IMR-90 (cell line): Measurements from ENCODE around the gene GAS6. TPM values are rescaled to one million over a fixed set of nuclear protein-coding genes. Genes with fewer than 3 reads are reported as not detected.
A peak's percentile ranks its signal among the peaks of the same experiment; 100 is the strongest.

Experiments
- ATAC-seq: fragments of 200-7000 bp; cut with Tn5 transposase; 2 replicates; pipeline ENCODE4 v1.9.1; 2020; ENCODE audit warnings: low read depth, mild to moderate bottlenecking, moderate library complexity
- BruUV-seq: library from RNA; stranded (reverse); fragments of 400-500 nt; replicated peaks from 2 replicates; lab custom pipeline; 2021; lab: Mats Ljungman, UMichigan
- CTCF ChIA-PET: fragments of 300-600 bp; formaldehyde crosslinking; extraction: SDS; loops from one replicate; lab custom pipeline; 2021; ENCODE audit warnings: antibody characterized with exemption; lab: Yijun Ruan, JAX
- POLR2A ChIA-PET: fragments of 300-600 bp; sonication (Branson Sonifier 250); formaldehyde crosslinking; loops from one replicate; lab custom pipeline; 2022; ENCODE audit warnings: antibody characterized with exemption; ENCODE audit not compliant: unreplicated experiment; lab: Charles Lee
- DNase-seq: peaks from one replicate; pipeline ENCODE4 v3.0.0; 2013
- H2AFZ ChIP-seq: replicated peaks from 2 replicates; pipeline ENCODE3; 2013; ENCODE audit warnings: low read length, mild to moderate bottlenecking; ENCODE audit not compliant: poor library complexity
- H2AK5ac ChIP-seq: 2 replicates; pipeline ENCODE4 v1.6.1; 2013; ENCODE audit warnings: low read depth, low read length, inconsistent platforms
- H2AK9ac ChIP-seq: replicated peaks from 2 replicates; pipeline ENCODE3; 2013; ENCODE audit warnings: mild to moderate bottlenecking, low read depth, low read length, moderate library complexity; ENCODE audit not compliant: poor library complexity
- H2BK120ac ChIP-seq: 2 replicates; pipeline ENCODE4 v1.6.1; 2013; ENCODE audit warnings: low read depth, low read length, inconsistent platforms
- H2BK15ac ChIP-seq: 3 replicates; pipeline ENCODE4 v1.6.1; 2013; ENCODE audit warnings: low read depth, low read length, inconsistent platforms
- H2BK20ac ChIP-seq: 2 replicates; pipeline ENCODE4 v1.6.1; 2013; ENCODE audit warnings: low read depth, mild to moderate bottlenecking, inconsistent platforms, low read length, moderate library complexity
- H2BK5ac ChIP-seq: 2 replicates; pipeline ENCODE4 v1.6.1; 2013; ENCODE audit warnings: mild to moderate bottlenecking, low read depth, low read length, inconsistent platforms; ENCODE audit not compliant: poor library complexity, severe bottlenecking
- H3K14ac ChIP-seq: replicated peaks from 2 replicates; pipeline ENCODE4 v1.6.1; 2013; ENCODE audit warnings: low read depth, low read length, inconsistent platforms
- H3K18ac ChIP-seq: 2 replicates; pipeline ENCODE4 v1.6.1; 2013; ENCODE audit warnings: low read depth, low read length, control low read depth
- H3K23ac ChIP-seq: 2 replicates; pipeline ENCODE4 v1.6.1; 2013; ENCODE audit warnings: low read depth, low read length, inconsistent platforms
- H3K27ac ChIP-seq: 2 replicates; pipeline ENCODE4 v1.5.1; 2013; ENCODE audit warnings: mild to moderate bottlenecking, control low read depth, low read length; ENCODE audit not compliant: insufficient read depth
- H3K27me3 ChIP-seq: 2 replicates; pipeline ENCODE4 v1.6.1; 2013; ENCODE audit warnings: low read length; ENCODE audit not compliant: control insufficient read depth, insufficient read depth
- H3K36me3 ChIP-seq: 2 replicates; pipeline ENCODE4 v1.6.1; 2013; ENCODE audit warnings: low read length, mixed read lengths; ENCODE audit not compliant: control insufficient read depth, insufficient read depth
- H3K4ac ChIP-seq: 2 replicates; pipeline ENCODE4 v1.6.1; 2013; ENCODE audit warnings: low read depth, low read length, inconsistent platforms
- H3K4me1 ChIP-seq: 2 replicates; pipeline ENCODE4 v1.6.1; 2013; ENCODE audit warnings: low read length, mixed read lengths; ENCODE audit not compliant: control insufficient read depth, insufficient read depth
- H3K4me2 ChIP-seq: 2 replicates; pipeline ENCODE4 v1.6.1; 2013; ENCODE audit warnings: low read depth, mild to moderate bottlenecking, control low read depth, low read length, moderate library complexity
- H3K4me3 ChIP-seq: 2 replicates; pipeline ENCODE4 v1.5.1; 2013; ENCODE audit warnings: low read depth, mild to moderate bottlenecking, control low read depth, low read length, moderate library complexity; ENCODE audit not compliant: insufficient read depth
- H3K56ac ChIP-seq: 2 replicates; pipeline ENCODE4 v1.6.1; 2013; ENCODE audit warnings: low read length, inconsistent platforms; ENCODE audit not compliant: insufficient read depth; ENCODE audit errors: extremely low read depth
- H3K79me1 ChIP-seq, 2 experiments: 2 replicates each; pipeline ENCODE4 v1.6.1; 2013; ENCODE audit warnings: low read length in 2 of 2, inconsistent platforms in 1 of 2, low read depth in 1 of 2
- H3K9ac ChIP-seq: 2 replicates; pipeline ENCODE4 v1.6.1; 2013; ENCODE audit warnings: low read depth, low read length, control low read depth
- H3K9me1 ChIP-seq: 2 replicates; pipeline ENCODE4 v1.6.1; 2013; ENCODE audit warnings: low read length, inconsistent platforms; ENCODE audit not compliant: insufficient read depth
- H3K9me3 ChIP-seq: 2 replicates; pipeline ENCODE4 v1.6.1; 2013; ENCODE audit warnings: low read length; ENCODE audit not compliant: control insufficient read depth, insufficient read depth
- H4K20me1 ChIP-seq: 2 replicates; pipeline ENCODE4 v1.6.1; 2013; ENCODE audit warnings: low read length, inconsistent platforms; ENCODE audit not compliant: insufficient read depth
- H4K5ac ChIP-seq: 2 replicates; pipeline ENCODE4 v1.6.1; 2013; ENCODE audit warnings: mild to moderate bottlenecking, low read depth, low read length, control low read depth
- H4K8ac ChIP-seq, 2 experiments: 2 replicates each; pipeline ENCODE4 v1.6.1; 2013; ENCODE audit warnings: low read depth in 2 of 2, low read length in 2 of 2, control low read depth in 1 of 2, inconsistent platforms in 1 of 2
- H4K91ac ChIP-seq: 2 replicates; pipeline ENCODE4 v1.6.1; 2013; ENCODE audit warnings: low read depth, low read length, inconsistent platforms; ENCODE audit not compliant: insufficient read depth
- BHLHE40 ChIP-seq: fragments of 150-350 bp; IDR thresholded peaks from 2 replicates; pipeline ENCODE4 v1.6.1; 2016; ENCODE audit warnings: mild to moderate bottlenecking, low read depth, low read length
- CEBPB ChIP-seq: IDR thresholded peaks from 2 replicates; pipeline ENCODE4 v1.6.1; 2012; ENCODE audit warnings: low read depth, low read length, improper control_type of control experiment
- CHD1 ChIP-seq: IDR thresholded peaks from 2 replicates; pipeline ENCODE4 v1.6.1; 2012; ENCODE audit warnings: low read depth, low read length, improper control_type of control experiment
- FOS ChIP-seq: fragments of 150-350 bp; IDR thresholded peaks from 2 replicates; pipeline ENCODE4 v1.6.1; 2016; ENCODE audit warnings: low read depth, low read length
- MAFK ChIP-seq: IDR thresholded peaks from 2 replicates; pipeline ENCODE4 v1.6.1; 2012; ENCODE audit warnings: low read depth, low read length, improper control_type of control experiment
- MAZ ChIP-seq: IDR thresholded peaks from 2 replicates; pipeline ENCODE4 v1.6.1; 2012; ENCODE audit warnings: low read depth, mild to moderate bottlenecking, low read length, improper control_type of control experiment, moderate library complexity, borderline replicate concordance
- MXI1 ChIP-seq: IDR thresholded peaks from 2 replicates; pipeline ENCODE4 v1.6.1; 2012; ENCODE audit warnings: low read depth, mild to moderate bottlenecking, low read length, moderate library complexity, borderline replicate concordance
- NFE2L2 ChIP-seq: fragments of 150-350 bp; IDR thresholded peaks from 2 replicates; pipeline ENCODE4 v1.6.1; 2016; ENCODE audit warnings: low read depth, mild to moderate bottlenecking, low read length
- POLR2A ChIP-seq: IDR thresholded peaks from 2 replicates; pipeline ENCODE4 v1.6.1; 2012; ENCODE audit warnings: mild to moderate bottlenecking, low read depth, low read length
- RAD21 ChIP-seq: IDR thresholded peaks from 2 replicates; pipeline ENCODE4 v1.6.1; 2012; ENCODE audit warnings: low read length, improper control_type of control experiment
- RCOR1 ChIP-seq: IDR thresholded peaks from 2 replicates; pipeline ENCODE4 v1.6.1; 2012; ENCODE audit warnings: mild to moderate bottlenecking, low read length, improper control_type of control experiment; ENCODE audit not compliant: insufficient replicate concordance
- RFX5 ChIP-seq: IDR thresholded peaks from 2 replicates; pipeline ENCODE4 v1.8.0; 2012; ENCODE audit warnings: low read depth, mild to moderate bottlenecking, low read length, moderate library complexity
- SMC3 ChIP-seq: fragments of 150-350 bp; IDR thresholded peaks from 2 replicates; pipeline ENCODE4 v1.6.1; 2016; ENCODE audit warnings: low read depth, mild to moderate bottlenecking, antibody characterized with exemption, low read length, moderate library complexity
- WGBS, 2 experiments: methylation state at CpG; one replicate each; pipeline versions ENCODE4 v1.1.5 to v1.1.7; 2013; ENCODE audit warnings: missing lambda C conversion rate in 2 of 2; ENCODE audit not compliant: insufficient read length in 1 of 2; ENCODE audit errors: extremely low coverage in 2 of 2; 5-methylcytosine and 5-hydroxymethylcytosine counted together
- dilution Hi-C: fragments of 300-500 bp; cut with HindIII; formaldehyde crosslinking; loops from one replicate; pipeline ENCODE4 v1.14.3; 2018; ENCODE audit warnings: low sequenced_read_pairs; ENCODE audit not compliant: unreplicated experiment
- in situ Hi-C: fragments of 300-500 bp; cut with MboI; formaldehyde crosslinking; loops from 3 replicates; pipeline ENCODE4 v1.14.3; 2019; ENCODE audit warnings: low sequenced_read_pairs, inconsistent platforms, mixed read lengths
- intact Hi-C: fragments of 100-400 bp; cut with micrococcal nuclease; formaldehyde crosslinking; loops from 2 replicates; pipeline ENCODE4 v1.10.0; 2022
- polyA plus RNA-seq, 3 experiments: library from polyadenylated mRNA; depleted of rRNA; stranded (reverse); fragments of >200 nt; gene quantifications; 2 replicates each; pipeline ENCODE4 v1.2.3, GENCODE V29; 2012; ENCODE audit warnings: low replicate concordance in 1 of 3
- total RNA-seq: library from RNA; depleted of rRNA; stranded (reverse); fragments of >200 nt; gene quantifications from 2 replicates; pipeline ENCODE4 v1.2.3, GENCODE V29; 2012
- TF ChIP-seq, protein P1 (sequence below): fragments of 150-350 bp; IDR thresholded peaks from 2 replicates; pipeline ENCODE4 v1.6.1; 2016; ENCODE audit warnings: low read depth, mild to moderate bottlenecking, low read length, moderate library complexity, borderline replicate concordance
- TF ChIP-seq, protein P2 (sequence below): fragments of 150-350 bp; IDR thresholded peaks from 2 replicates; pipeline ENCODE4 v1.6.1; 2017; ENCODE audit warnings: mild to moderate bottlenecking, antibody characterized with exemption, low read length, low read depth
- TF ChIP-seq, protein P3 (sequence below): conservative IDR thresholded peaks from 2 replicates; pipeline ENCODE4 v1.5.1; 2012; ENCODE audit warnings: mild to moderate bottlenecking, low read depth, low read length, improper control_type of control experiment

GAS6 gene
- total and polyA plus RNA-seq, 2 of the 4 experiments (the other 2 are of a cell fraction): 220 to 823 TPM

DNA sequence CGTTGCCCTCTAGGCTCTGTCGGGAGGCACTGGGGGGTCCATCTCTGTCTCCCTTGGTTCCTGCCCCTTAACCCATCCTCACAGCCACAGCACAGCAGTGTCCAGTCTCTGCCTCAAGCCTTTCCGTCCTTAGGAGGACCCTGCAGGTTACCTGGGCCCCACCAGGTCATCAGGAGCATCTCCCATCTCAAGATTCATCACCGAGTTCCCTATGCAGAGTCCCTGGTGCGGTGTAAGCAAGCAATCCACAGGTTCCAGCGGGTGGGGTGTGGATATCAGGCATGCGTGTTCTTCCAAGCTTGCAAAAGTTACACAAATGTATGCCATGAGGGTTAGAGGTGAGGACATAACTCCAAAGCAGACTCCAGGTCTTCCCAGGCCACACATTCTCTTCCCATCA lies 20.9 kb upstream of the GAS6 start:
- Histone ChIP-seq H3K4ac (no peak overlapping the region), H3K27me3 (no peaks in the 10 kb centered on the region), H3K4me1 (peaks cover 17% of the 10 kb centered on the region), H2BK20ac (no peak overlapping the region), H3K4me3 (no peak overlapping the region), H3K23ac (no peak overlapping the region), H2BK120ac (no peak overlapping the region), H2AFZ (no peak overlapping the region), H3K79me1 (no peaks in the 10 kb centered on the region), H2BK5ac (no peak overlapping the region), H2BK15ac (peak overlapping the region; percentile 45; the same call in 1 of the 3 replicates), H3K9me1 (peaks cover 3% of the 10 kb centered on the region; the same call in 1 of the 2 replicates), H3K4me2 (no peak overlapping the region), H3K14ac (no peak overlapping the region), H3K9me3 (no peaks in the 10 kb centered on the region), H2AK9ac (no peak overlapping the region), H4K8ac (no peak overlapping the region), H2AK5ac (no peak overlapping the region), H3K9ac (no peak overlapping the region), H3K56ac (no peak overlapping the region), H4K20me1 (no peaks in the 10 kb centered on the region), H3K27ac (no peak overlapping the region), H3K18ac (no peak overlapping the region), H4K91ac (no peak overlapping the region; the same call in 1 of the 2 replicates), H3K36me3 (no peaks in the 10 kb centered on the region), H4K5ac (no peak overlapping the region)
- POLR2A ChIA-PET: no interaction called here
- ATAC-seq (no peak), DNase-seq (no peak)
- 96% methylated on average over 3 of the region's 7 CpGs; no CpG with 5 or more reads in 1 of the 2 experiments for WGBS, 2 experiments
- BruUV-seq: no TSS peak
- in situ Hi-C loops (no loop called here), dilution Hi-C loops (no loop called here), intact Hi-C loops (no loop called here)
- CTCF ChIA-PET: no interaction called here
- TF ChIP-seq RCOR1 (no peak), RFX5 (no peak), BHLHE40 (no peak), MXI1 (no peak), MAZ (no peak), CHD1 (no peak), POLR2A (no peak), MAFK (no peak), RAD21 (no peak), CEBPB (no peak), NFE2L2 (no peak), FOS (no peak), SMC3 (no peak)
- TF ChIP-seq, protein P1, sequence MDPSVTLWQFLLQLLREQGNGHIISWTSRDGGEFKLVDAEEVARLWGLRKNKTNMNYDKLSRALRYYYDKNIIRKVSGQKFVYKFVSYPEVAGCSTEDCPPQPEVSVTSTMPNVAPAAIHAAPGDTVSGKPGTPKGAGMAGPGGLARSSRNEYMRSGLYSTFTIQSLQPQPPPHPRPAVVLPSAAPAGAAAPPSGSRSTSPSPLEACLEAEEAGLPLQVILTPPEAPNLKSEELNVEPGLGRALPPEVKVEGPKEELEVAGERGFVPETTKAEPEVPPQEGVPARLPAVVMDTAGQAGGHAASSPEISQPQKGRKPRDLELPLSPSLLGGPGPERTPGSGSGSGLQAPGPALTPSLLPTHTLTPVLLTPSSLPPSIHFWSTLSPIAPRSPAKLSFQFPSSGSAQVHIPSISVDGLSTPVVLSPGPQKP: no peak
- TF ChIP-seq, protein P2, sequence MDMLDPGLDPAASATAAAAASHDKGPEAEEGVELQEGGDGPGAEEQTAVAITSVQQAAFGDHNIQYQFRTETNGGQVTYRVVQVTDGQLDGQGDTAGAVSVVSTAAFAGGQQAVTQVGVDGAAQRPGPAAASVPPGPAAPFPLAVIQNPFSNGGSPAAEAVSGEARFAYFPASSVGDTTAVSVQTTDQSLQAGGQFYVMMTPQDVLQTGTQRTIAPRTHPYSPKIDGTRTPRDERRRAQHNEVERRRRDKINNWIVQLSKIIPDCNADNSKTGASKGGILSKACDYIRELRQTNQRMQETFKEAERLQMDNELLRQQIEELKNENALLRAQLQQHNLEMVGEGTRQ: no peak
- TF ChIP-seq, protein P3, sequence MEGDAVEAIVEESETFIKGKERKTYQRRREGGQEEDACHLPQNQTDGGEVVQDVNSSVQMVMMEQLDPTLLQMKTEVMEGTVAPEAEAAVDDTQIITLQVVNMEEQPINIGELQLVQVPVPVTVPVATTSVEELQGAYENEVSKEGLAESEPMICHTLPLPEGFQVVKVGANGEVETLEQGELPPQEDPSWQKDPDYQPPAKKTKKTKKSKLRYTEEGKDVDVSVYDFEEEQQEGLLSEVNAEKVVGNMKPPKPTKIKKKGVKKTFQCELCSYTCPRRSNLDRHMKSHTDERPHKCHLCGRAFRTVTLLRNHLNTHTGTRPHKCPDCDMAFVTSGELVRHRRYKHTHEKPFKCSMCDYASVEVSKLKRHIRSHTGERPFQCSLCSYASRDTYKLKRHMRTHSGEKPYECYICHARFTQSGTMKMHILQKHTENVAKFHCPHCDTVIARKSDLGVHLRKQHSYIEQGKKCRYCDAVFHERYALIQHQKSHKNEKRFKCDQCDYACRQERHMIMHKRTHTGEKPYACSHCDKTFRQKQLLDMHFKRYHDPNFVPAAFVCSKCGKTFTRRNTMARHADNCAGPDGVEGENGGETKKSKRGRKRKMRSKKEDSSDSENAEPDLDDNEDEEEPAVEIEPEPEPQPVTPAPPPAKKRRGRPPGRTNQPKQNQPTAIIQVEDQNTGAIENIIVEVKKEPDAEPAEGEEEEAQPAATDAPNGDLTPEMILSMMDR: no peak
